Naive B cell (primary cell): ENCODE measurements around the gene EFCAB9. TPM values are rescaled to one million over a fixed set of nuclear protein-coding genes. Genes with fewer than 3 reads are reported as not detected.
A peak's percentile ranks its signal among the peaks of the same experiment; 100 is the strongest.

ENCODE experiments used
- ATAC-seq, 2 donors: fragments of 150-1000 bp; cut with Tn5 transposase; 2 replicates each; pipeline ENCODE4 v1.10.0; 2021; ENCODE audit warnings: low read depth in 2 of 2, mild to moderate bottlenecking in 2 of 2, moderate library complexity in 2 of 2
- DNase-seq: peaks from one replicate; pipeline ENCODE4 v3.0.0; 2022
- H3K27ac Mint-ChIP-seq, 6 donors: one replicate each; pipeline ENCODE4 v1.8.0; 2020 to 2022; ENCODE audit warnings: mild to moderate bottlenecking in 6 of 6, mixed read lengths in 6 of 6, moderate library complexity in 5 of 6, inconsistent platforms in 2 of 6
- H3K27me3 Mint-ChIP-seq, 3 donors: one replicate each; pipeline ENCODE4 v1.8.0; 2021 to 2022; ENCODE audit warnings: mixed read lengths in 3 of 3, mild to moderate bottlenecking in 1 of 3
- H3K36me3 Mint-ChIP-seq, 2 donors: one replicate each; pipeline ENCODE4 v1.8.0; 2020 to 2022; ENCODE audit warnings: mixed read lengths in 2 of 2, inconsistent platforms in 1 of 2, mild to moderate bottlenecking in 1 of 2
- H3K4me1 Mint-ChIP-seq, 3 donors: one replicate each; pipeline ENCODE4 v1.8.0; 2020 to 2022; ENCODE audit warnings: mixed read lengths in 3 of 3, inconsistent platforms in 1 of 3, mild to moderate bottlenecking in 1 of 3, moderate library complexity in 1 of 3
- H3K4me3 Mint-ChIP-seq, 8 donors: one replicate each; pipeline ENCODE4 v1.8.0; 2020 to 2022; ENCODE audit warnings: mild to moderate bottlenecking in 8 of 8, mixed read lengths in 8 of 8, moderate library complexity in 8 of 8, inconsistent platforms in 2 of 8
- H3K9me3 Mint-ChIP-seq, 7 donors: one replicate each; pipeline ENCODE4 v1.8.0; 2020 to 2022; ENCODE audit warnings: mixed read lengths in 7 of 7, mild to moderate bottlenecking in 5 of 7, inconsistent platforms in 2 of 7, moderate library complexity in 1 of 7
- polyA plus RNA-seq, 6 donors: library from polyadenylated mRNA; unstranded; fragments of 300-500 nt; fragmentation: Illumina TruSeq; gene quantifications; one replicate each; pipeline ENCODE4 v1.2.3, GENCODE V29; 2021; ENCODE audit warnings: low read depth in 6 of 6

EFCAB9 gene
- polyA plus RNA-seq, 6 donors from 2014 or later: not detected

DNA sequence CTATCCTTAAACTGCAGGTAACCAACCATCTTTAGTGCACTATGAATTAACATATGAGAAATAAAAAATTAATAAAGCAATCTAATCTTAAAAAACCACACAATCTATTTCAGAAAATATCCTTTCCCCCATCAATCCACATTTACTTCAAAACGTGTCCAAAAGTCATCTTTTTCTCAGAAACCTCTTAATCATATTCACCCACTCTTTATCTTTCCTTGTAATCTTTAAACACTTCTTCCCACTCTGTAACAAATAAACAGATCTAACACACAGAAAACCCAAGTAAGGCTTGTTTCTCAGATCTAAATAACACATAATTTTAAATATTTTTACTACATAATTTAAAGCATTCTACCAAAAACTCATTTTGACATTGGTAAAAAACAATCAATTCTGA lies 44.4 kb downstream of the EFCAB9 start:
- ATAC-seq (no peak), DNase-seq (no peak)
- H3K9me3 Mint-ChIP-seq: no peaks in the 10 kb centered on the region
- H3K27me3 Mint-ChIP-seq: no peaks in the 10 kb centered on the region
- H3K4me1 Mint-ChIP-seq: peaks cover 20 to 31% (median 26%) of the 10 kb centered on the region in 3 donors
- peak overlapping the region in 1 of 6 donors; percentile 76 for H3K27ac Mint-ChIP-seq
- no peak overlapping the region for H3K4me3 Mint-ChIP-seq
- peaks cover 0 to 4% of the 10 kb centered on the region in 2 donors for H3K36me3 Mint-ChIP-seq

DNA sequence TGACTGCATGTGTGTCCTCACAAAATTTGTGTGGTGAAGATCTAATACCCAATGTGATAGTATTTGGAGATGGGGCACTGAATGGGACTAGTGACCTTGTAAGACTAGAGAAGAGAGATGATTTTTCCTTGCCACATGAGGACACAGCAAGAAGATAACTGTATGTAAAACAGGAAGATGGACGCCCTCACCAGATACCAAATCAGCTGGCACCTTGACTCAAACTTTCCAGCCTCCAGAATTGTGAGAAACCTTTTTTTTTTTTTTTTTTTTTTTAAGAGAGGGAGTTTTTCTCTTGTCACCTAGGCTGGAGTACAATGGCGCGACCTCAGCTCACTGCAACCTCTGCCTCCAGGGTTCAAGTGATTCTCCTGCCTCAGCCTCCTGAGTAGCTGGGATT lies 49.3 kb downstream of the EFCAB9 start:
- DNase-seq (no peak), ATAC-seq (no peak)
- H3K9me3 Mint-ChIP-seq: peaks cover 0 to 5% (median 0%) of the 10 kb centered on the region in 7 donors
- H3K27ac Mint-ChIP-seq: no peak overlapping the region
- peaks cover 7 to 9% of the 10 kb centered on the region in 2 donors for H3K36me3 Mint-ChIP-seq
- peaks cover 0 to 16% (median 11%) of the 10 kb centered on the region in 3 donors for H3K4me1 Mint-ChIP-seq
- no peak overlapping the region for H3K4me3 Mint-ChIP-seq
- H3K27me3 Mint-ChIP-seq: no peaks in the 10 kb centered on the region

DNA sequence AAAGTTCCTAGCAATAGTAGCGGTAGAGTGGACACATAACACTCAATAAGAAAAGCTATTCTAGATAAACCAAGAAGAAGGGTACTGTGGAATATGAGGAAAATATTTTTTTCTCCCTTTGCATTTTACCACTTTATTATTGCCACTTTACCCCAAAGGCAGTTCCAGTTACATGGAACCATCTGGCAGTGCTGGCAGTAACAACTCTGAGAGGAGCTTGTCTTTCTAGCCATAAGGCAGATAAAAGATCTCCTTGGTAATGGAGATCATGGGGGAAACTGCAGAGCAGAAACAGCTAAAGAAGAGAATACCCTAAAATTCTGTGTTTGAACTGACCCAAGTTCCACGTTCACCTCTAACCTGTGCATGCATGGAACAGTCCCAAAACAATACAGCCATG lies 51.1 kb downstream of the EFCAB9 start:
- Mint-ChIP-seq H3K27me3 (no peaks in the 10 kb centered on the region), H3K36me3 (peaks cover 14 to 18% of the 10 kb centered on the region in 2 donors), H3K4me1 (peaks cover 0 to 13% (median 12%) of the 10 kb centered on the region in 3 donors), H3K9me3 (peaks cover 3 to 12% (median 9%) of the 10 kb centered on the region in 7 donors), H3K27ac (no peak overlapping the region), H3K4me3 (no peak overlapping the region)
- DNase-seq: no peak
- no peak for ATAC-seq

DNA sequence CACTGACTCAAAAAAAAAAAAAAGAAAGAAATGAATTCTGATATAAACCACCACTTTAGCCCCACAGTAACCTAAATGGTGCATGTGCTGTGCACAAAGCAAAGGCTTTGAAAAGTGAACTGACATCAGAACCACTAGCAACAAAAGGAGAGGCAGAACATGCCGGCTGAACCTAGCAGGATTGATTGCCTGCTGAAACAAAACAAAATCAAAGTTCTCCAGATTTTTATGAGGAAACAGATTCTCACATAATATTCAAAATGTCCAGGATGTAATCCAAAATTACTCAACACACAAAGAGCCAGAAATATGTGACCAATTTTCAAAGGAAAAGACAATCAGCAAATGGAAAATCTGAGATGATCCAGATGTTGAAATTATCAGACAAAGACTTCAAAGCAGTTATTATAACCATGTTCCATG lies 51.7 kb downstream of the EFCAB9 start:
- Mint-ChIP-seq H3K4me1 (peaks cover 0 to 13% (median 12%) of the 10 kb centered on the region in 3 donors), H3K36me3 (peaks cover 14 to 18% of the 10 kb centered on the region in 2 donors), H3K9me3 (peaks cover 4 to 18% (median 12%) of the 10 kb centered on the region in 7 donors), H3K27me3 (no peaks in the 10 kb centered on the region), H3K4me3 (no peak overlapping the region), H3K27ac (peak overlapping the region in 2 of 6 donors; percentile 53 to 74)
- DNase-seq (no peak), ATAC-seq (no peak)

DNA sequence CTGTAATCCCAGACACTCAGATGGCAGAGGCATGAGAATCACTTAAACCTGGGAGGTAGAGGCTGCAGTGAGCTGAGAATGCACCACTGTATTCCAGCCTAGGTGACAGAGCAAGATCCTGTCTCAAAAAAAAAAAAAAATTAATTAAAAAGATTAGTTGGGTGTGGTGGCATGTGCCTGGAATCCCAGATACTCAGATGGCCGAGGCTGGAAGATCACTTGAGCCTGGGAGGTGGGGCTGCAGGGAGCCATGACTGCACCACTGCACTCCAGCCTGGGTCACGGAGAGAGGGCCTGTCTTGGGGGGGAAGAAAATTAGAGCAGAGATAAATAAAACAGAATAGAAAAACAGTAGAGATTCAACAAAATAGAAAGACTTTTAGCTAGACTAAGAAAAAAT lies 54.7 kb downstream of the EFCAB9 start:
- H3K4me1 Mint-ChIP-seq: peaks cover 0 to 13% (median 9%) of the 10 kb centered on the region in 3 donors
- H3K27me3 Mint-ChIP-seq: no peaks in the 10 kb centered on the region
- no peak overlapping the region for H3K4me3 Mint-ChIP-seq
- H3K27ac Mint-ChIP-seq: peak overlapping the region in 1 of 6 donors; percentile 80
- no peak for ATAC-seq
- peaks cover 9 to 26% of the 10 kb centered on the region in 2 donors for H3K36me3 Mint-ChIP-seq
- H3K9me3 Mint-ChIP-seq: peaks cover 8 to 40% (median 31%) of the 10 kb centered on the region in 7 donors
- no peak for DNase-seq

DNA sequence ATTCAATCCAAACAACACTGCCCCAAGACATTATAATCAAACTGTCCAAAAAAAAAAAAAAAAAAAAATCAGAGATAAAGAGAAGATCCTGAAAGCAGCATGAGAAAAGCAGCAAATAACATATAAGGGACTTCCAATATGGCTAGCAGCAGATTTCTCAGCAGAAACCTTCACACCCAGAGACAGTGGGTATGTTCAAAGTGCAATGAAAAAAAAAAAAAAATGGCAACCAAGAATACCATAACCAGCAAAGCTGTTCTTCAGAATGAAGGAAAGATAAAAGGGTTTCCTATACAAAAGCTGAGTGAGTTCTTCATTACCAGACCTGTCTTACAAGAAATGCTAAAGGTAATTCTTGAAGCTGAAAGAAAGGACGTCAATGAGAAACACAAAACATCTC lies 57.4 kb downstream of the EFCAB9 start:
- peaks cover 0 to 13% (median 9%) of the 10 kb centered on the region in 3 donors for H3K4me1 Mint-ChIP-seq
- peaks cover 9 to 26% of the 10 kb centered on the region in 2 donors for H3K36me3 Mint-ChIP-seq
- DNase-seq (no peak), ATAC-seq (no peak)
- H3K27ac Mint-ChIP-seq: no peak overlapping the region
- no peak overlapping the region for H3K4me3 Mint-ChIP-seq
- peaks cover 8 to 41% (median 36%) of the 10 kb centered on the region in 7 donors for H3K9me3 Mint-ChIP-seq
- H3K27me3 Mint-ChIP-seq: no peaks in the 10 kb centered on the region

DNA sequence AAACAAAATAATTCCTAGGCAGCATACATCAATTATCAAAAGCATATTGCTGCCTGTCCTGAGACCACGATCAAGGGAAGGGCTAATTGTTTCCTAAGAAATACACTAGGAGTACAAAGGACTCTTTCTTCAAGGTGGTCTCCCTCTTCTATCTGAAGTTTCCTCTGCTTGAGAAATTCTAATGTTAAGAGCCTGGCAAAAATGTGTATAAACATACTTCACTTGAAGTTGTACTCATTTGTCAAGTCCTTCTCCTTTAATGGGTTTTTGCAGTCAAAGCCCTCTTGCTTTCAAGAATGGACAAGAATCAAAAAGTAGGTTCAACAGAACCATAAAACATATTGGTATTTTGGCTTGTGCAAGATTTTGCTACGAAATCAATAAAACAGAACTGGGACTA lies 58.5 kb downstream of the EFCAB9 start:
- no peak overlapping the region for H3K4me3 Mint-ChIP-seq
- no peak for ATAC-seq
- no peak for DNase-seq
- peaks cover 8 to 42% (median 36%) of the 10 kb centered on the region in 7 donors for H3K9me3 Mint-ChIP-seq
- no peak overlapping the region for H3K27ac Mint-ChIP-seq
- H3K36me3 Mint-ChIP-seq: peaks cover 17 to 26% of the 10 kb centered on the region in 2 donors
- H3K27me3 Mint-ChIP-seq: no peaks in the 10 kb centered on the region
- H3K4me1 Mint-ChIP-seq: peaks cover 0 to 5% (median 3%) of the 10 kb centered on the region in 3 donors

Other genes with a start within 250 kb of the EFCAB9 start
- gene FBXW11, start 187.5 kb upstream of the EFCAB9 start, polyA plus RNA-seq: 10 to 100 TPM; 35.9 to 48.0 (median 41.5) TPM
- gene STK10, start 5.9 kb upstream of the EFCAB9 start, polyA plus RNA-seq: 10 to 100 TPM; 12.2 to 73.3 (median 36.3) TPM
- 1 to 10 TPM in 5 of 6 donors, not detected in 1; 3.2 to 5.7 (median 4.1) TPM for gene UBTD2, start 89.6 kb downstream of the EFCAB9 start, polyA plus RNA-seq